ENCODE results near the gene OR1J2.

The OR1J2 gene

DNA sequence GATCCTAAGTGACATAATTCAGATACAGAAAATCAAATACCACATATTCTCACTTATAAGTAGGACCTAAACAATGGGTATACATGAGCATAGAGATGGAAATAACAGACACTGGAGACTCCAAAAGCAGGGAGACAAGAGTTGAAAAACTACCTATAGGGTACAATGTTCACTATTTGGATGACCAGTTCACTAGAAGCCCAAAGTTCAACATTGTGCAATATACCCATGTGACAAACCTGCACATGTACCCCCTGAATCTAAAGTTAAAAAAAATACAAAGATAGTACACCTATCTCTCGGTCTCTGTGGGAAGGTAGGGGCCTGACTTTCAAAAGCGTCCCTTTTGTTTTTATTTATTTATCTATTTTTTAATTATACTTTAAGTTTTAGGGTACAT lies 28.2 kb downstream of the OR1J2 start:
- H3K27ac ChIP-seq (ENCODE audit: low read depth, low read length, poor library complexity, severe bottlenecking), result no peak overlapping the region

DNA sequence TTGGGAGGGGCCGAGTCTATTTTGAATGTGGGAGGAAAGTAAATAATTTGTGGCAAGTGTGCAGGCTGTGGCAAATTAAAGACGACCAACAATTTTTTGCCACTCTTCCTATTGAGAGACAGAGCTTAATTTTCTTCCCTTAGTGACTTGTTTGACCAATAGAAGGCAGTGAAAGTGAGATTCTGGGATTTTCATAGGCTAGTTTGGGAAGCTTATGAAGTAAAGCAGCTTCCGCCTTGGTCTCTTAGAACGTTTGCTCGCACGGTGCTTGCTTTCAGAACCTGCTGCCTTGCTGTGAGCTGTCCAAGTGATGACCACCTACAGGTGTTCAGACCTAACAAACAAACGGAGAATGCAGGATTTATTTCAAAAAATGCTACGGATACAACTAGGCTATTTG lies 35.6 kb downstream of the OR1J2 start:
- Histone ChIP-seq H4K20me1 (ENCODE audit: insufficient read depth, low read length) (no peaks in the 10 kb centered on the region), H3K27ac (ENCODE audit: low read depth, low read length, poor library complexity, severe bottlenecking) (no peak overlapping the region), H3K27me3 (ENCODE audit: insufficient read depth, low read length) (no peaks in the 10 kb centered on the region), H3K4me3 (ENCODE audit: low read depth, low read length, poor library complexity, severe bottlenecking) (no peak overlapping the region), H3K36me3 (ENCODE audit: insufficient read depth, low read length) (no peaks in the 10 kb centered on the region), H3K4me1 (ENCODE audit: insufficient read depth, low read length, severe bottlenecking) (no peaks in the 10 kb centered on the region), H2AFZ (ENCODE audit: low read length) (no peak overlapping the region), H3F3A (ENCODE audit: insufficient read depth, low read length) (no peaks in the 10 kb centered on the region), H3K4me2 (ENCODE audit: low read length) (no peak overlapping the region), H3K79me2 (ENCODE audit: insufficient read depth, low read length) (no peaks in the 10 kb centered on the region), H3K9me3 (ENCODE audit: low read length) (no peaks in the 10 kb centered on the region), H3K9me2 (ENCODE audit: low read depth, low read length) (0 out of 2 replicates have a peak, but pooled peaks cover 3% of the 10 kb centered on the region), H3K9ac (ENCODE audit: low read length) (no peak overlapping the region)
- no peak for TF ChIP-seq EZH2 (IDR thresholded peaks at IDR 0.05; ENCODE audit: borderline replicate concordance, low read length)
- TF ChIP-seq, protein P1, sequence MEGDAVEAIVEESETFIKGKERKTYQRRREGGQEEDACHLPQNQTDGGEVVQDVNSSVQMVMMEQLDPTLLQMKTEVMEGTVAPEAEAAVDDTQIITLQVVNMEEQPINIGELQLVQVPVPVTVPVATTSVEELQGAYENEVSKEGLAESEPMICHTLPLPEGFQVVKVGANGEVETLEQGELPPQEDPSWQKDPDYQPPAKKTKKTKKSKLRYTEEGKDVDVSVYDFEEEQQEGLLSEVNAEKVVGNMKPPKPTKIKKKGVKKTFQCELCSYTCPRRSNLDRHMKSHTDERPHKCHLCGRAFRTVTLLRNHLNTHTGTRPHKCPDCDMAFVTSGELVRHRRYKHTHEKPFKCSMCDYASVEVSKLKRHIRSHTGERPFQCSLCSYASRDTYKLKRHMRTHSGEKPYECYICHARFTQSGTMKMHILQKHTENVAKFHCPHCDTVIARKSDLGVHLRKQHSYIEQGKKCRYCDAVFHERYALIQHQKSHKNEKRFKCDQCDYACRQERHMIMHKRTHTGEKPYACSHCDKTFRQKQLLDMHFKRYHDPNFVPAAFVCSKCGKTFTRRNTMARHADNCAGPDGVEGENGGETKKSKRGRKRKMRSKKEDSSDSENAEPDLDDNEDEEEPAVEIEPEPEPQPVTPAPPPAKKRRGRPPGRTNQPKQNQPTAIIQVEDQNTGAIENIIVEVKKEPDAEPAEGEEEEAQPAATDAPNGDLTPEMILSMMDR (IDR thresholded peaks at IDR 0.05; ENCODE audit: low read length), result no peak

More for the DNA sequence above, 28.2 kb downstream of the OR1J2 start:
- Histone ChIP-seq H3K9me2 (ENCODE audit: low read depth, low read length) (no peaks in the 10 kb centered on the region), H3K27me3 (ENCODE audit: insufficient read depth, low read length) (no peaks in the 10 kb centered on the region), H4K20me1 (ENCODE audit: insufficient read depth, low read length) (no peaks in the 10 kb centered on the region), H3K36me3 (ENCODE audit: insufficient read depth, low read length) (no peaks in the 10 kb centered on the region), H3K4me1 (ENCODE audit: insufficient read depth, low read length, severe bottlenecking) (no peaks in the 10 kb centered on the region), H3K9me3 (ENCODE audit: low read length) (no peaks in the 10 kb centered on the region), H3F3A (ENCODE audit: insufficient read depth, low read length) (no peaks in the 10 kb centered on the region), H3K4me3 (ENCODE audit: low read depth, low read length, poor library complexity, severe bottlenecking) (no peak overlapping the region), H3K79me2 (ENCODE audit: insufficient read depth, low read length) (no peaks in the 10 kb centered on the region), H3K4me2 (ENCODE audit: low read length) (no peak overlapping the region), H3K9ac (ENCODE audit: low read length) (no peak overlapping the region), H2AFZ (ENCODE audit: low read length) (no peak overlapping the region)
- TF ChIP-seq, protein P1 (IDR thresholded peaks at IDR 0.05; ENCODE audit: low read length), result no peak
- TF ChIP-seq EZH2 (IDR thresholded peaks at IDR 0.05; ENCODE audit: borderline replicate concordance, low read length), result no peak

DNA sequence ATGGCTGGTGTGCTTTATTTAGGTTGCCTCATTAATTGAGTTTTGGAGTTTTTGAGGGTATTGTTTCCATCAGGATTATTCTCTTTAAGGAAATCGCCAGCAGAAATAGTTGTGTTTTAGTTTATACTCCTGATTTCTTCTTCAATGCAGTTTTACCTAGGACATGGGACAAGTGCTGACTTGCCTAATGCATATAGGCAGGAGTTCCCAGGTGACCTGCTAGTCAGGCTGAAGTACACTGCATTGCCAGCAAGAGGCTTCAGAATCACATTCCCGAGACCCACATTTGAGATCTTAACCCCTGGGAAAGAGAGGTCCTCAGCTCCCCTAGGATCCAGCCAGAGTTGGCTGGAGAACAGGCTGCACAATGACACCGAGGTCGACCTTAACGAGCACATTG lies 40.8 kb downstream of the OR1J2 start:
- Histone ChIP-seq H3K4me1 (ENCODE audit: insufficient read depth, low read length, severe bottlenecking) (no peaks in the 10 kb centered on the region), H3K9ac (ENCODE audit: low read length) (no peak overlapping the region), H3F3A (ENCODE audit: insufficient read depth, low read length) (no peaks in the 10 kb centered on the region), H4K20me1 (ENCODE audit: insufficient read depth, low read length) (no peaks in the 10 kb centered on the region), H3K79me2 (ENCODE audit: insufficient read depth, low read length) (no peaks in the 10 kb centered on the region), H3K9me2 (ENCODE audit: low read depth, low read length) (no peaks in the 10 kb centered on the region), H3K9me3 (ENCODE audit: low read length) (no peaks in the 10 kb centered on the region), H3K36me3 (ENCODE audit: insufficient read depth, low read length) (no peaks in the 10 kb centered on the region), H2AFZ (ENCODE audit: low read length) (no peak overlapping the region), H3K27ac (ENCODE audit: low read depth, low read length, poor library complexity, severe bottlenecking) (no peak overlapping the region), H3K27me3 (ENCODE audit: insufficient read depth, low read length) (no peaks in the 10 kb centered on the region), H3K4me3 (ENCODE audit: low read depth, low read length, poor library complexity, severe bottlenecking) (no peak overlapping the region), H3K4me2 (ENCODE audit: low read length) (no peak overlapping the region)
- no peak for TF ChIP-seq EZH2 (IDR thresholded peaks at IDR 0.05; ENCODE audit: borderline replicate concordance, low read length)
- TF ChIP-seq, protein P1 (IDR thresholded peaks at IDR 0.05; ENCODE audit: low read length), result no peak

All from OCI-LY1 (cell line).